HG03354 (cell line): ENCODE results near the gene ZCCHC2.

Experiments
- ATAC-seq: cut with Tn5 transposase; IDR thresholded peaks from one replicate; pipeline ENCODE4 v1.9.1; 2021; ENCODE audit warnings: mild to moderate bottlenecking; ENCODE audit not compliant: unreplicated experiment, poor library complexity, severe bottlenecking

The ZCCHC2 gene

DNA sequence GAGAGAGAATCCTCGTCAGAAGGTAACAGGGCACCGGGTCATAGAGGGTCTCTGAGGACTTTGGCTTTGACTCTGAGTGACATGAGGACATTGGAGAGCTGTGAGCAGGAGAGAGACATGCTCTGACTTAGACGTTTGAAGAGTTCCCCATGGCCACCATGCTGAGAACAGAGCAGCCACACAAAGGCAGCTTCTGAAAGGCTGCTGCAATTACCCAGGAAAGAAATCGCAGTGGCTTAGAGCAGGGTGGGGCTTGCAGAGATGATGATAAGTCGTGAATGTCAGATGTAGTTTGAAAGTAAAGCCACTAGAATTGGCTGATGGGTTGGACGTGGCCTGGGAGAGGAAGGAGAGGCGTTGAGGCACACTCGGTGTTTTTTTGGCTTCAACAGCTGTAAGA is 79.0 kb downstream of the ZCCHC2 start:
- no peak for ATAC-seq

DNA sequence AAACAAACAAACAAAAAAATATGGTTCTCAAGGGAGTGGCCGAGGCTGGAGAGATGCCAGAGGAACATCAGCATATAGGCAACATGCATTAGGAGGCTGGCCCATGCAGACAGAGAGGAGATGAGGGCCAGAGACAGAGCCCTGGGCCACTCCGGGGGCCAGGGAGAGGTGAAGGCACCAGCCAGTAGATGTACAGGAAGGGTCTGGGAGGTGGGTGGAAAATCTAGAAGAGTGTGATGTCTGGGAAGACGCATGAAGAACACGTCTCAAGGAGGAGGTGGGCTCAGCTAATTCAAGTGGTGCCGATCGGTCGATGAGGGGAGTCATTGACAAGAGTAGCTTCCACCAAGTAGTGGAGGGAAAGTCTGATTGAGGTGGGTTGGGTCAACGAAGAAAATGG is 79.9 kb downstream of the ZCCHC2 start:
- no peak for ATAC-seq

DNA sequence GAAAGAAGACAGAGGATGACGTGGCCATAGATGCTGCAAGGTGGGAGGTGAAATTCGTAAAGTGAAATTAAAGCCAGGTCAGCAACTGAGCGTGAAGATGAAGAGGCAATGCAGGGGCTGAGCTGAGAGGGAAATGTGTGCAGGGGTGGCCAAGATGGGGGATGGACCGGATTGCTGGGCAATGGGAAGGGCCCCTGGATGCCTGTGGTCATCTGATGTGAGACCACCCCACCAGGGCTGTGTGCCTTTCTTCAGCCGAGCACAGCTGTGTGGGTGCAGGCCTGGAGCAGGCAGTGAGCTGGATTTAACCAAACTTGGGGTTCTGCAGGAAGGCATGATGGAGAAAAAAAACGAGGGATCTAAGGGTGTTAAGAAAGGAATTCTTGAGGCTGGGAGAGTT is 80.4 kb downstream of the ZCCHC2 start:
- no peak for ATAC-seq

DNA sequence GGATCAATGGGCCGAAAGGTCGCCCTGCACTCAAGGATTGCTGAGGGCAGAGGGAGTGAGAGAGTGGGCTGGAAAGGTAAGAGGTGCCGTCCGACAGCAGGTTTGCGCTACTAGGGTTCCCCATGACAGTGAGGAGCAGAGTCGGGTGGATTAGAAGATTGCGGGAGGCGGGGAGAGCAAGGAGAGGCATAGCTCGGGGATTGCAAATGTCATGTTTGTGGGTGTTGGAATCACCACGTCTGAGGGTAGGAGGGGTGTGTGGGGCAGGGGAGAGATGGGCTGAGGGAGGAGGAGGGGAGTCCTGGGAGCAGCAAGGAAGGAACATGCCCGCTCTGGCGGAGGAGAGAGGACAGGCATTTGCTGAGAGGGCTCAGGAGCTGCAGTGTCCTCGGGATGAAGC is 81.2 kb downstream of the ZCCHC2 start:
- ATAC-seq: no peak

DNA sequence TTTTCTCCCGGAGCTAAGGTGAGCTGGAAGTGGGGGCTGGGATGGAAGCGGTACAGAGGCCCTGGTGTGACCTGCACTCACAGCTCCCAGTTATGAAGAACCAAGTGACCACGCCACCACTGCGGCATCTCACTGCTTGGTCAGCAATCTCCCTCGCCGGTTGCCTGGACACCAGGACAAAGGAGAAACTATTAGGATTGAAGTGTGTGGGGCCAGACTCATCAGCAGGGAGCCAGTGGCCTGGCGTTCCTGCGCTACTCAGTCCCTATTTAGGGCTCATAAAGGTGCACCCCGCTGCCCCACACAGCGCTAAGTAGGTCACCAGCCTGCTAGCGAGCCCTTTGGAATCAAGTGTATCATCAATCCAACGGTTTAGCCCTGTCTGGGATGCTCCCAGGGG is 82.9 kb downstream of the ZCCHC2 start:
- ATAC-seq: no peak

DNA sequence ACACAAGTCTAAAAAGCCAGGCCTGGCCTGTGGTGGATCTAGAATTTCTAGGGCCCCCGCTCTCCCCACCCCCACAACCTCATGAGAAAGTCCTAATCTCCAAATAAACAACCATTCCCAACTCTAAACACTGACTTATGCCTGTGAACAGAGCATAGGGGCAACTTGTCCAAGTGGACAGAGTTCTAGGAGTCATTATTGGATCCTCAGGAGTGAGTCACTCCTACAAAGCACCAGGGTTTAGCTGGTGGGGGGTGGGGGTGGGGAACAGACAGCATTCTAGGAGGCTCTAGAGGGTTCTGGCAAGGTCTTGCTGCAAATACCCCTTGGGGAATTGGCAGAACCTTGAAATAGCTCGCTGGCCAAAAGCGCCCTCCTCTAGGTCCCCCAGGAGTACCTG is 83.3 kb downstream of the ZCCHC2 start:
- ATAC-seq: no peak

DNA sequence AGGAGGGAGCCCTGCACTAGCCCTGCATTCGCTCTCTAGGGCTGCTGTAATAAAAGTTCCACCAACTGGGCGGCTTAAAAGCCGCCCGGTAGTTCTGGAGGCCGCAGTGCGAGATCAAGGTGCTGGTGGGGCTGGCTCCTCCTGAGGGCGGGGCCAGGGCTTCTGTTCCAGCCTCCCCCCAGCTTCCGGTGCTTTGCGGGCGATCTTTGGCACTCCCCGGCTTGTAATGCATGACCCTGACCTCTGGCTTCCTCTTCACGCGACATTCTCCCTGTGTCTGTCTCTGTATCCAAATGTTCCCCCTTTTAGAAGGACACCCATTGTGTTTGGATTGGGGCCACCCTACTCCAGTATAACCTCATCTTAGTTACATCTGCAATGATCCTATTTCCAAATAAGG is 84.5 kb downstream of the ZCCHC2 start:
- ATAC-seq: no peak

DNA sequence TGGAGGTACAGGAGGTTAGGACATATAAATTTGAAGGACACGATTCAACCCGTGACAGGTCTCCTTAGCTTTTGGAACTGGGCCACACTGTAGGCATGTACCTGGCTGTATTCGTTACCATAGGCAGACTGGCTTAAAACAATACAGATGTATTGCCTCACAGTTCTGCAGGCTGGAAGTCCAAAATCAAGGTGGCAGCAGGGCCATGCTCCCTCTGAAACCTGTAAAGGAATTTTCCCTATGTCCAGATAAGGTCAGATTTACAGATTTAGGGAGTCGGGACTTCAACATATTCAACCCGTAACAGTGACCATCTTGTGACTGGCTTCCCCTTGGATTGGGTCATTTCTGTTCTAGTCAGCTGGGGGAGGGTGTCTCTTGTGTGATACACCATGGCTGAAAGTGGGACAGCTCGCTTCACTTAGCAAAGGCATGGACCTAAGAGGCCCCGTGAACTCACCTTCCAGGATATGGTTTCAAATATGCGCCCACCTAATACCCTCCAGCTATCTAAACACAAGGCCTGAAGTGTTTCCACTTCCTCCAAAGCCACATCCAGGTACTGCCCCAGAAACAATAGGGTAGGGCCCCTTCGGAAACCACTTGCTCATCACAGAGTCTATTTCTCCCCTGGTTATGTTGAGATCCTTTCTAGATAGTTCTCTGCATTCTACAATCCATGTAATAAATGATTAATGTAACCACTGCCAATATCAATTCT is 85.0 kb downstream of the ZCCHC2 start:
- ATAC-seq: no peak

DNA sequence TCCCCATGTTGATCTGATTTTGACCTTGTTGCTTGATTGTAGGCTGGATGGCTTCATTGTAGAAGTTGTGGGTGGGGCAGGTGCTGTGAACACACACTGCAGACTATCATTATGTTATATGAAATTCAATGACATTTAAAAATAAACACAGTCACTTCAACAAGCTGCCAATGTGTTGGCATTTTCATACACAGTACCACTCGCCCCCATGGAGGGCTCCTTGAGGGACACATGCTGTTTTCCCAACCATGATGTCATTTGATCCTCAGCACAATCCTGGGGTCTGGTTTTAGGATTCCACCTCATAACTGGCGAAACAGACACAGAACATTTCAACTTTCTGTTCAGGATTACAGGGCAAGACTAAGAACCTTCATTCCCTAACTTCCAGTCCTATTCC is 86.9 kb downstream of the ZCCHC2 start:
- no peak for ATAC-seq

DNA sequence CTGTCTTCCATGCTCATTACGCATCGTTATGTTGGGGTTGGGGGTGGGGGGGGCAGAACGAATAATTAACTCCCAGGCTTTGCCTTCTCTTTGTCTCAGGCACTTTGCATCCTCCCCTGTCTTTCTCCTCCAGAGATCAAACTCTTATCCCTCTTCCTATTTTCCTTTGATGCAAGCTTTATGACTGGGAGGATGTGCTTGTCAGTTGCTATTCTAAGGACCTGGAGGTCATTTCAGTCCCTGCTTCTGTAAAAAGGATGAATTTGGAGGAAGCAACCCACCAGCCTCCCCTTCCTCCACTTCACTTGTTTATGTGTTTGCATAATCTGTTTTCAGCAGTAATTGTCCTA is 87.5 kb downstream of the ZCCHC2 start:
- ATAC-seq: no peak

DNA sequence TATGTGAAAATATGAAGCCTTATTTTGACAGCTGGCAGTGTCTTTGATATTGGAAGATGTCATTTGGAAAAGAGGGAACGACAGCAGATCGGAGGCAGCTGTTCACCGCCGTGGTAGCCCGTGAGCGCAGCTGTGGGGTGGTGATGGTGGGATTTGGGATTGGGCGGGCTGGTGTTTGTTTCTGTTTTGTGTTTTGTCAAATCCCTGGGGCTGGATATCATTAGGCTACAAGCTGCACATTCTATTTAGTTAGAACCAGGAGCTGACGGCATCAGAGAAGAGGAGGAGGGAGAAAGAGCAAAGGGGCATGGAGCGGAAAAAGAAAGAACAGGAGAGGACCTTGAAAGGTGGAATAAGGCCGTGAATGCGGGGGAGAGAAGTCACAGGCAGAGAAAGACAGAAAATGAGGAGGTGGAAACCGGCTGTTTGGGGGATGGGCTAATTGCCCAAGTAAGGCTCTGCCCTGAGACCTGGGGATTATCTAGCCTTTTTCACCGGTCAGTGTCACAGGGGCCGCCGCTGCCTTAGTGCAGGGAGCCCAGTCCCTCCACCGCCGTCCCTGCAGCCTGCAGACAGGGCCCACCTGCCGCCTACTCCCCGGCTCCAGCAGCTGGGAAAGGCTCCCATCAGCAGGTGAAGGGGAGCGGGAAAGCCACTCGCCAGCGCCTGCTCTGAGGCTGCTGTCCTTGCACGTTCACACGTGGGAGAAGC is 88.0 kb downstream of the ZCCHC2 start:
- no peak for ATAC-seq

DNA sequence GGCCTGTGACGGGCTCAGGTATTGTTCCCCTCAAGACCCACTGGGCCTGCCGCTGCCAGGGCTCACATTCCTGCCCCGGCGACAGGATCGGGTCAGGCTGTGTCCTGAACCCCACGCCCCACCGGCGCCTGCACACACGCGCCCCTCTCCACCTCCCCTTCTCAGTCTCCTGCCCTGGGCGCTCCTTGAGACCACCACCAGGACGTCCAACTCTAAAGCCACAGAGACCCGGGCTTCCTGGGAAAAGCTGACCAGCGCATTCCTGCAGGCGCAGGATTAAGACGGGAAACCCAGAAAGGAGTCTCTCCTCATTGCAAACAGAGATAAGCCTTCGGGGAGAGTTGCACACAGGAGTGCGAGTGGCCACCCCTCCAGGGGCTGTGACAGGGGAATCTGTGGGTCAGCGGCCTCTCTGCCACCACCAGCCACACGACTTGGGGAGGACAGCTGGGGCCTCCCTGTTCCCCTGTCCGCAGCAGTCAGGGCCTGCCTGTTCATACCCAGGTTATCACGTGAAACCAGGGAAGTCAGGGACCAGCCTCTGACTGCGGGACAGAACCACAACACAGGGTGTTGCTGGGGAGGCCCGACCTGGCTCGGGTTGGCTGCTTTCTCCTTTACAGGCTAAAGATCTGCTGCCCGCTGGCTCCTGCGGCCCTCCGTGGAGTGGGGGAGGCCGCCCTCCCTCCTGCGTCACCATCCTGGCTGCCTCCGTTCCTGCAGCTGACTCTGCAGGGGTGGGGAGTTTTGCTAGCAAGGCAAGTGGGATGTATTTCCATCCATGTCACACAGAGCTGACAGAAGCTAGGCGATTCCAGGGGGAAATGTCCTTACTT is 88.8 kb downstream of the ZCCHC2 start:
- no peak for ATAC-seq

DNA sequence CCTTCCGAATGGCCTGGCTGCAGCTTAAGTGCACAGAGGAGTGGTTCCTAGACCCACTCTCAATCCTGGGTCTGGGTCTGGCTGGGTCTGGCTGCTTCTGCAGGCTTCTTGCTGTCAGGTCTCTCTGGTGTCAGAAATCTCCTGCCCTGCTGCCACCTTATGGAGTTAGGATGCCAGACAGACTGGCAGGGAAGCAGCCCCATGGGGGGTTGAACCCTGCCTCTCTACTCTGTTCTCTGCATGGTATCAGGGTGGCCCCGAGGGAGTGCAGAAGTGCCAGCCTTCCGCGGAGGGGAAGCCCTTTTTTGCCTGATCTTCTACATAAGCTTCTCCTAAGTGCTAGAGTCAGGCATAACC is 89.4 kb downstream of the ZCCHC2 start:
- no peak for ATAC-seq

DNA sequence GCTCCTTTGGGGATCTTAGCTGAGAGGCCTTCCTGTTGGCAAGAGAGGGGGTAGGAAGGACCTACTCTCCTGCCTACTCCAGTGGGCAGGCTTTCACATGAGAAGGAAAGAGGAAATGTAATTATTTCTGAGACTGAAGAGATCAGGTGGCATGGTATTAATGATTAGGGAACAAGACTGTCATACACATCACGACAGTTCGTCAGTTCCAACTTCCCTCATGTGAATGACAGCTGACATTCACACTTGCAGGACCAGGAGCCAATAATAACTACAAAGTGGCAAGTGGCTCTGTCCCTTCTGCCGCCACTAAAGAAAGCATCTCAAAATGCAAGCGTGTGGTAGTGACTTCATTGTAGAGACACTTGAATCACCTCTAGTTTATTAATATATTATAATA is 90.0 kb downstream of the ZCCHC2 start:
- no peak for ATAC-seq

DNA sequence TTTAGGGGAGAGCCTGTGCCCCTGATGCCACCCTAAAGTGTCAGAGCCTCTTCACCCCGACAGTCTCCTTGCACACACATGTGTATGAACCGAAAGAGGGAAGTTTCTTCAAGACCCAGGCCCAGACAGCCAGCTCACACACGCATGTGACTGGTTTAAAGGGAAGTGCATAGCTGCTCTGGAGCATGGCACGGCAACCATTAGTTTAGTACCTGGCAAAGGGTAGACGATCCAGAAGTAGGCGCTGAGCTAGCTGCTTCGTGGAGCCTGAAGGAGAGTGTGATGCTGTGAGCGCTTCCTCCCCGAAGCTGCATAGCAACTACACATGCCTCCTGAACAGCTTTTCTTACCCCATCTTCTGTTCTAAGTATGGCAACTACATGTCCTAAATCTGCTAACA is 91.7 kb downstream of the ZCCHC2 start:
- no peak for ATAC-seq

DNA sequence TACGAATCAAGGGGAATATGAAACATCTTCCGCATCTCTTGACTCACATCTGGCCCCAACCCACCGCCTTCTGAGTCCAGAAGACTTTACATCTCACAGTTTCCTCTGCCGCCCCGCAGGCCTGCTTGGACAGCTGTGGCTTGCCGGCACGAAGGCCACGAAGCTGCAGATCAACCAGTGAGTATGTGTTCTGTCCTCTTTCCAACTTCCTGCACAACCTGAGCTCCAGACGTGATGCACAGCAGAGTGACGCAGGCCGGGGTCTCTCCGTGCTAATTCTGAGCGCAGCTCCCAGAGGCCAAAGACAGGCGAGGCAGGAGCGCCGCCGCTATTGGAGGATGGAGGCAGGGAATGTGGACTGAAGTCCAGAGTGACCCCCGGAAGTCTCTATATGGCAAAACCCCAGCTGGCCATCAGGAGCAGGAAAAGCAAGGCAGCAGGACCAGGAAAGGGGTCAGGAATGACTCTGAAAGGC is 93.5 kb downstream of the ZCCHC2 start:
- ATAC-seq: no peak

DNA sequence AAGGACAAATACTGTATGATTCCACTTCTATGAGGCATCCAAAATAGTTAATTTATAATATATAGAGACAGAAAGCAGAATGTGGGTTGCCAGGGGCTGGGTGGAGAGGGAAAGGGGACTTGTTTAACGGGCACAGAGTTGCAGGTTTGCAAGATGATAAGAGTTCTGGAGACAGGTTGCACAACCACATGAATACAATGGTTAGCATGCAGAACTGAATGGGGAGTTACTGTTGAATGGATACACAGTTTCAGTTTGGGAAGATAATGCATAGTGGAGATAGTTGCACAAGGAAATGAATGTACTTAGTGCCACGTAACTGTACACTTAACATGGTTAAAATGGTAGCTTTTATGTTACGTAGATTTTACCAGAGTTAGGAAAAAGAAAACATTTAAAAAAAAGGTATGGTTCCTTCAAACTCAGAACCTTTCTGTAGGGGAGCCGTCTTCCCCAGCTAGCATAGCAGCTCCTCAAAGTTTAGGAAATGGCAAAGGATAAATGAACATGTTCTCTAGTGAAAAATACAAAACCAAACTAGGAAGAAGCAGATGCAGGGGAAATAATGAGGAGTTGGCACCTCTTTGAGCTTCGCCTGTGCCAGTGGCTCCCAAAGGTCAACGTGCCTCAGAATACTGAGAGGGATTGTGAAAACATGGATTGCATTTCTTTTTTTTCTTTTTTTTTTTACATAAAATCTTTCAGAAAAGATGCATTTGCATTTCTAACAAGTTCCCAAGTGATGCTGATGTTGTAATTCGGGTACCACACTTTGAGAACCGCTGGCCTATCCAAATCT is 95.2 kb downstream of the ZCCHC2 start:
- no peak for ATAC-seq

DNA sequence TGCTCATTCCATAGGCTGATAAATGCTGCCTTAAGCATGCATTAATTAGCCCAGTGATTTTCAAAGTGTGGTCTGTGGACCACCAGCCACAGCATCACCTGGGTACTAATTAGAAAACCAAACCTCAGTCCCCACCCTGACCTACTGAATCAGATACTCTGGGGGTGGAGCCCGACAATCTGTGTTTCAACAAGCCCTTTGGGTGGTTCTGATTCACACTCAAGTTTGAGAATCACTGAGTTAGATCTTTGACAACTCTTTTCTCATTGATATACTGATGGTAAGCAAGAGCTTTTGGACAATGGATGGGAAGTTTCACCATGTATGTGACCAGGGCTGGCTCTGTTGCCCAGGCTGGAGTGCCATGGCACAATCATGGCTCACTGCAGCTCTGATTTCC is 95.9 kb downstream of the ZCCHC2 start:
- no peak for ATAC-seq

DNA sequence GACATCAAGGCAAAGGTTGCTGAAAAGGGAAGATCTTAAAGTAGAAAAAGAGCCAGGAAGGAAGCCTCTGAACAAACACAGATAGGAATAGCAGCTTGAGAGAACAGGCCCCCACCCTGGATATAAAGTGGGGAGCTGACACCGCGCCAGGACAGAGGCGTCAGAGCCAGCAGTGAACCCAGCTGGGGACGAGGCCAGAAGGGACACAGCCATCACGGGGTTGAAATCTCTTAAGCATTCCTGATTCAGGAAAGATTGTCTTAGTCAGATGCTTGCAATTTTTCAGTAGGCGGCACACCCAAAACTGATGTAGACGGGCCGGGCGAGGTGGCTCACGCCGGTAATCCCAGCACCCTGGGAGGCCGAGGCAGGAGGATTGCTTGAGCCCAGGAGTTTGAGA is 98.7 kb downstream of the ZCCHC2 start:
- no peak for ATAC-seq

DNA sequence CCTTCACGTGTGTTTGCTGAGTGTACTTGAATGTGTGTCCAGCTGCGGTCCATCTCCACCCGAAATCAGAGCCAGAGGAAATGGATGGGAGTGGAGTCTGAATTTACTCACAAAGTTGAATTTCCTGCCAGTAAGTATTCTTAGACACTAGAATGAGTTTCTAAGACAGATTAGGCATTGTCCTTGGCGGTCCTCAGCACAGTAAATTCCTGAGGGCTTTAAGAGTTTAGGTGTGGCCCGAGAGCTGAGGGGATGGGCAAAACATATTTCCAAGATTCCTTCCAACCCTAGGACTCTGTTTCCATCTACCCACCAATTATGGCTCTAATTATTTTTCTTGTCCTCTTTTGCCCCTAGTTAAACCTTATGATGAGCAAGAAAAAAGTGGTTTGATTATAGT is 102.2 kb downstream of the ZCCHC2 start:
- ATAC-seq: no peak
